K562 (cell line): ENCODE results near the gene GPR180. TPM values are rescaled to one million over a fixed set of nuclear protein-coding genes. Genes with fewer than 3 reads are reported as not detected.

ENCODE experiments used
- AFF4 ChIP-seq: sonication (generic); formaldehyde crosslinking; IDR thresholded peaks from 2 replicates; pipeline ENCODE4 v1.8.0; 2023; ENCODE audit warnings: mild to moderate bottlenecking, missing genetic modification reagents
- ESRRB ChIP-seq: fragments of 250-450 bp; sonication (Bioruptor Pico); IDR thresholded peaks from 2 replicates; pipeline ENCODE4 v1.5.0; 2020; ENCODE audit warnings: mild to moderate bottlenecking, moderate library complexity, borderline replicate concordance
- ETS1 ChIP-seq: conservative IDR thresholded peaks from 2 replicates; pipeline ENCODE4 v1.6.1; 2011; ENCODE audit warnings: low read depth, mild to moderate bottlenecking, low read length; ENCODE audit not compliant: control insufficient read depth
- ETV1 ChIP-seq: fragments of 450-650 bp; conservative IDR thresholded peaks from 2 replicates; pipeline ENCODE4 v1.6.1; 2016; ENCODE audit warnings: missing genetic modification characterization, control low read depth, low read depth, missing compliant biosample characterization
- FOS ChIP-seq: IDR thresholded peaks from 3 replicates; pipeline ENCODE4 v1.6.1; 2011; ENCODE audit not compliant: insufficient read length; ENCODE audit errors: extremely low read depth
- HNRNPLL ChIP-seq: fragments of 200-400 bp; formaldehyde crosslinking; IDR thresholded peaks from 2 replicates; pipeline ENCODE4 v1.6.1; 2017; ENCODE audit warnings: low read length, low read depth, mild to moderate bottlenecking; ENCODE audit not compliant: poor library complexity, severe bottlenecking
- NFYB ChIP-seq: IDR thresholded peaks from 2 replicates; pipeline ENCODE4 v1.6.1; 2011; ENCODE audit warnings: mild to moderate bottlenecking, moderate library complexity; ENCODE audit not compliant: insufficient read length; ENCODE audit errors: extremely low read depth
- NKRF ChIP-seq: fragments of 450-650 bp; IDR thresholded peaks from 2 replicates; pipeline ENCODE4 v1.6.1; 2016; ENCODE audit warnings: borderline replicate concordance
- NONO ChIP-seq, 2 experiments: fragments of 200-400 bp in 1 of 2; fragments of 450-650 bp in 1 of 2; formaldehyde crosslinking in 1 of 2; IDR thresholded peaks; 2 replicates each; pipeline ENCODE4 v1.6.1; 2017; ENCODE audit warnings: low read depth in 2 of 2, mild to moderate bottlenecking in 2 of 2, moderate library complexity in 2 of 2, low read length in 1 of 2
- YY1 ChIP-seq, 3 experiments: IDR thresholded peaks; 2 replicates each; pipeline ENCODE4 v1.6.1; 2011; ENCODE audit warnings: low read length in 2 of 3, mild to moderate bottlenecking in 2 of 3, moderate library complexity in 2 of 3, borderline replicate concordance in 1 of 3, control low read depth in 1 of 3, low read depth in 1 of 3; ENCODE audit not compliant: insufficient read depth in 3 of 3, insufficient replicate concordance in 2 of 3, control insufficient read depth in 1 of 3, insufficient read length in 1 of 3; ENCODE audit errors: extremely low read depth in 1 of 3
- ZC3H11A ChIP-seq: IDR thresholded peaks from 2 replicates; pipeline ENCODE4 v1.6.1; 2012; ENCODE audit warnings: low read depth, low read length, improper control_type of control experiment
- ZNF280B ChIP-seq: fragments of 250-450 bp; sonication (Bioruptor Pico); IDR thresholded peaks from 2 replicates; pipeline ENCODE4 v1.5.1; 2021; ENCODE audit warnings: mild to moderate bottlenecking
- ZNF717 ChIP-seq: fragments of 250-450 bp; sonication (Bioruptor Pico); IDR thresholded peaks from 2 replicates; pipeline ENCODE4 v1.5.0; 2021
- polyA plus RNA-seq, 8 experiments: library from polyadenylated mRNA; depleted of rRNA in 4 of 8; stranded (reverse) in 5 of 8; unstranded in 3 of 8; fragments of >200 nt; fragmentation: Nextera tagmentation in 2 of 8; fragmentation: Illumina TruSeq in 1 of 8; extraction: Ambion mirVana in 2 of 8; extraction: Trizol in 1 of 8; gene quantifications; 2 replicates each; pipeline versions ENCODE4 v1.2.1 to v1.2.3, GENCODE V29; 2011 to 2014; ENCODE audit warnings: inconsistent platforms in 1 of 8, missing spikeins in 1 of 8
- total RNA-seq, 7 experiments: library from RNA; depleted of rRNA in 6 of 7; stranded (reverse); fragments of >200 nt in 6 of 7; fragmentation: Illumina TruSeq in 2 of 7; extraction: Trizol in 2 of 7; gene quantifications; 2 replicates each; pipeline versions ENCODE4 v1.2.1 to v1.2.3, GENCODE V29; 2011 to 2021; ENCODE audit warnings: low replicate concordance in 1 of 7

The GPR180 gene
- total and polyA plus RNA-seq, 9 of the 15 experiments (the other 6 are each of a cell fraction or from before 2014, with no cell fraction given): 0.77 to 4.1 (median 1.8) TPM

GRCh38 chr13:94601446-94602431 lies at the start of gene GPR180 (continued):
- TF ChIP-seq AFF4 (CRISPR knock-in tag) (peak; percentile 56; the same call in 1 of the 2 replicates), HNRNPLL (peak; percentile 94), ZNF717 (no peak), NONO (IDR thresholded peaks at IDR 0.05; ENCODE audit: low read depth in 2 of 2, low read length in 1 of 2) (peak in 1 of 2 experiments; percentile 68; a peak in 2 of 4 replicates), ETS1 (no peak), YY1 (IDR thresholded peaks at IDR 0.05; ENCODE audit: borderline replicate concordance in 1 of 3, control insufficient read depth in 1 of 3, extremely low read depth in 1 of 3, insufficient read depth in 3 of 3, insufficient read length in 1 of 3, insufficient replicate concordance in 2 of 3, low read depth in 1 of 3, low read length in 2 of 3) (peak in 1 of 3 experiments; percentile 20), FOS (peak; percentile 77), NFYB (peak; percentile 66), NKRF (no peak), ZNF280B (CRISPR knock-in tag) (no peak), ESRRB (CRISPR knock-in tag) (no peak), ETV1 (0 out of 2 replicates have a peak, but pooled peaks have one; percentile 28), ZC3H11A (no peak)
